Measurements from ENCODE around the gene PDE10A.

The PDE10A gene

DNA sequence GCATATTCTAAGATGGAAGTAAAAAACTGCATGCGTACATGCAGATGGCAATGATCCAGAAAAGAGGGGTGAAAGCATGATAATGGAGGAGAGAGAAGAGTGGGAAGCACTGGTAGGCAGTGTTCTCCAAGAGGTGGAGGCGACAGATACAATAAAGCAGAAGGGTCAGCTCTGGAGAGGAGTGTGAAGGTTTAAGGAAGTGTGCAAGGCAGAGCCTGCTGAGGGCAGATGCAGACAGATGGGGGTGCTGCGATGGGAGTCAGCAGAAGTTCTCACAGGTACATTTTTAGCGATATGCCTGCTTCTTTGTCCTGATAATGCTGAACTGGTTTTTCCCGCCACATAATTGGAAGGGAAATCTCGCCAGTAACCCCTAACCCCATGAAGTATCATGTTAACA, 272.6 kb downstream of the PDE10A start:
- H3K4me3 ChIP-seq (replicated peaks; ENCODE audit: low read depth, low read length) = no peak overlapping the region
- DNase-seq (ENCODE audit: low read depth) = no peak
- TF ChIP-seq, protein P1, sequence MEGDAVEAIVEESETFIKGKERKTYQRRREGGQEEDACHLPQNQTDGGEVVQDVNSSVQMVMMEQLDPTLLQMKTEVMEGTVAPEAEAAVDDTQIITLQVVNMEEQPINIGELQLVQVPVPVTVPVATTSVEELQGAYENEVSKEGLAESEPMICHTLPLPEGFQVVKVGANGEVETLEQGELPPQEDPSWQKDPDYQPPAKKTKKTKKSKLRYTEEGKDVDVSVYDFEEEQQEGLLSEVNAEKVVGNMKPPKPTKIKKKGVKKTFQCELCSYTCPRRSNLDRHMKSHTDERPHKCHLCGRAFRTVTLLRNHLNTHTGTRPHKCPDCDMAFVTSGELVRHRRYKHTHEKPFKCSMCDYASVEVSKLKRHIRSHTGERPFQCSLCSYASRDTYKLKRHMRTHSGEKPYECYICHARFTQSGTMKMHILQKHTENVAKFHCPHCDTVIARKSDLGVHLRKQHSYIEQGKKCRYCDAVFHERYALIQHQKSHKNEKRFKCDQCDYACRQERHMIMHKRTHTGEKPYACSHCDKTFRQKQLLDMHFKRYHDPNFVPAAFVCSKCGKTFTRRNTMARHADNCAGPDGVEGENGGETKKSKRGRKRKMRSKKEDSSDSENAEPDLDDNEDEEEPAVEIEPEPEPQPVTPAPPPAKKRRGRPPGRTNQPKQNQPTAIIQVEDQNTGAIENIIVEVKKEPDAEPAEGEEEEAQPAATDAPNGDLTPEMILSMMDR (IDR thresholded peaks at IDR 0.05; ENCODE audit: low read length, missing control alignments) = no peak

DNA sequence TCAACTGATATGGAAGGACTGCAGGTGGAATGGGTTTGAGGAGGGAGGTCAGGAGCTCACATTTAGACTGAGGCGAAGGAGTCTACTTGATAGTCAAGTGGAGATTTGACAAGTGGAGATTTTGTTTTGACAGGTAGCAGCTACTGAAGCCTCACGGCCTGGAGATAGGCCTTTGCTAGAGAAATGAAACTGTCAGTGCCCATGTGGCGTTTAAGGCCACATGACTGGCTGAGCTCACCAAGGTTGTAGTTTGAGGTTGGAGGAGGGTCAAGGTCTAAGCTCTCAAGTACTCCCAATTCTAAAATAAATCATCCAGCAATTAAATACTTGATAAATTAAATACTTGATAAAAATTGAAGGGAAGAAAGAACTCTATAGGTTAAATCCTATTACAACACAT, 273.5 kb downstream of the PDE10A start:
- no peak for DNase-seq (ENCODE audit: low read depth)
- TF ChIP-seq, protein P1 (IDR thresholded peaks at IDR 0.05; ENCODE audit: low read length, missing control alignments) = no peak
- H3K4me3 ChIP-seq (replicated peaks; ENCODE audit: low read depth, low read length) = no peak overlapping the region

DNA sequence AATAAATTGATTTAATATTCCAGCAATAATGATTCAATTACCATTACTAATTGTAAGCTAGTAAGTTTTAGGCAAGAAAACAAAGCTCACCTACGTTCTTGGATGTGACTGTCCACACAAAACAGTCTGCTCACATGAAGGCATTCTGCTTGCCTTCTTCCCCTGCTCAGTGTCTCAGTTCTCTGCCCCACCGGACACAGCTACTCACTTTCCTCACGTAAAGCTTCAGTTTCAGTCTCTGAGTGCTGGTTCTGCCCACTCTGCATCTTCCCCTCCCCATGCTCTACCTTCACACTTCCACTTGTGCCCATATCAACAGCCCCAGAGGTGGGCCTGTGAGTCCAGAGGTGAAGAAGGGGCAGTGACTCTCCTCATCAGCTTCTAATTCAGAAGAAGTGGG, 279.7 kb downstream of the PDE10A start:
- DNase-seq (ENCODE audit: low read depth) = no peak
- no peak overlapping the region for H3K4me3 ChIP-seq (replicated peaks; ENCODE audit: low read depth, low read length)
- TF ChIP-seq, protein P1 (IDR thresholded peaks at IDR 0.05; ENCODE audit: low read length, missing control alignments) = no peak

DNA sequence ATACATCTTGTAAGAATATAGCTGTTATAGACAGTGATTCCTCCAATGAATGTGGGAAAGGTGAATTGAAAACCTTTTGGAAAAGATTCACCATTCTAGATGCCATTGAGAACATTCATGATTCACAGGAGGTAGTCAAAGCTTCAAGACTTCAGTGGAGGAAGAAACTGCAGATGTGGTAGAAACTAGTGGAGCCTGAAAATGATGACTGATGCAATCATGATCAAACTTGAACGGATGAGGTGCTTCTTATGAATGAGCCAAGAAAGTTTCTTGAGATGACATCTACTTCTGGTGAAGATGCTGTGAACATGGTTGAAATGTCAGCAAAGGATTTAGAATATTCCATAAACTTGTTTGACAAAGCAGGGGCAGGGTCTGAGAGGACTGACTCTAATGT, 286.9 kb downstream of the PDE10A start:
- TF ChIP-seq, protein P1 (IDR thresholded peaks at IDR 0.05; ENCODE audit: low read length, missing control alignments) = no peak
- H3K4me3 ChIP-seq (replicated peaks; ENCODE audit: low read depth, low read length) = no peak overlapping the region
- no peak for DNase-seq (ENCODE audit: low read depth)

DNA sequence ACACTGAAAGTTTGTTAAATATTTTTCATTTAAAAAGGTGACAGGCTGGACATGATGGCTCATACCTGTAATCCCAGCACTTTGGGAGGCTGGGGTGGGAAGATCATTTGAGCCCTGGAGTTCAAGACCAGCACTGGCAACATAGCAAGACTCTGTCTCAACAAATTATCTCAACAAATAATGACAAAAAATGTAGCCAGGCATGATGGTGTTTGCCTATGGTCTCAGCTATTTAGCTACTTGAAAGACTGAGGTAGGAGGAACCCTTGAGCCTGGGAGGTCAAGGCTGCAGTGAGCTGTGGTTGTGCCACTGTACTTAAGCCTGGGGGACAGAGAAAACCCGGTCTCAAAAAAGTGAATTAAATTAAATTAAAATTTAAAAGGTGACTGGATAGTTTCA, 297.7 kb downstream of the PDE10A start:
- no peak for DNase-seq (ENCODE audit: low read depth)
- TF ChIP-seq, protein P1 (IDR thresholded peaks at IDR 0.05; ENCODE audit: low read length, missing control alignments) = no peak
- H3K4me3 ChIP-seq (replicated peaks; ENCODE audit: low read depth, low read length) = no peak overlapping the region

DNA sequence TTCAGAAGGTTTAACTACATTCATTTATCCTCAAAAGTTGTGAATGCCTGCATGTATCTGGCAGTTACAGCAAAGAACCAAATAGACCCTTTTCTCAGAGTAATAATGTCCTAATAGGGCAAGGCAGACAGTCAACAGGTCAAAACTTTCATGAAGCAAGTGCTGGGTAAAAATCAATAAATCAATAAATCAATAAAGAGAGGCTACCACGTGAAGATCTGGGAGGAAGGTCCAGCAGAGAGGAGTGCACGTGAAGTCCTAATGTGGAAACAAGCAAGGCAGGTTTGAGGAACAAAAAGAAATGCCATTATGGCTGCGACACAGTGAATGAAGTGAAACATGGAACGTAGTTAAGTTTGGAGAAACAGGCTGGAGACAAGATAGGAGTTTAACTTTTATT, 317.3 kb downstream of the PDE10A start:
- H3K4me3 ChIP-seq (replicated peaks; ENCODE audit: low read depth, low read length) = no peak overlapping the region
- TF ChIP-seq, protein P1 (IDR thresholded peaks at IDR 0.05; ENCODE audit: low read length, missing control alignments) = no peak
- no peak for DNase-seq (ENCODE audit: low read depth)

DNA sequence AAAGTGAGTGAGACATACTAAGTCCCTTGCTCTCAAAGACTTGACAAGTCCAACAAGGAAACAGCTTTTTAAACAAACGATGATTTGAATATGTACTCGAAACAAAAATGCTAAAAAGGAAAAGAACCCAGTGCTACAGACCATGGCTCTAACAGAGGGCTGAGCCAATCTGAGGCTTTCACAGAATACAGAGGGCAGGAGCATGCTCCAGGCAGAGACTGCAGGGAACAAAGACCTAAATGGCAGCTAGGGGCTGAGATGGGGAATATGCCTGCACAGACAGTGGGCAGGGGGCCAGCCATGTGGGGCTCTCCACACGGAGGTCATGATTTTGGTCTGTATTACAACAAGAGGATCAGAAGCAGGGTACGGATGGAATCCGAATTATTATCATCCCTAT, 322.5 kb downstream of the PDE10A start:
- TF ChIP-seq, protein P1 (IDR thresholded peaks at IDR 0.05; ENCODE audit: low read length, missing control alignments) = no peak
- H3K4me3 ChIP-seq (replicated peaks; ENCODE audit: low read depth, low read length) = no peak overlapping the region
- no peak for DNase-seq (ENCODE audit: low read depth)

Data from fibroblast of pulmonary artery (primary cell).